HG03066 (cell line): ENCODE results near the gene BAX.
A peak's percentile ranks its signal among the peaks of the same experiment; 100 is the strongest.
"Not testable (repeated sequence)": the region's sequence is repeated elsewhere in the genome, so short reads cannot be mapped to it uniquely, and the experiment has no call there.

Experiments
- ATAC-seq: cut with Tn5 transposase; IDR thresholded peaks from one replicate; pipeline ENCODE4 v1.9.1; 2021; ENCODE audit warnings: low read depth; ENCODE audit not compliant: unreplicated experiment

BAX gene

DNA sequence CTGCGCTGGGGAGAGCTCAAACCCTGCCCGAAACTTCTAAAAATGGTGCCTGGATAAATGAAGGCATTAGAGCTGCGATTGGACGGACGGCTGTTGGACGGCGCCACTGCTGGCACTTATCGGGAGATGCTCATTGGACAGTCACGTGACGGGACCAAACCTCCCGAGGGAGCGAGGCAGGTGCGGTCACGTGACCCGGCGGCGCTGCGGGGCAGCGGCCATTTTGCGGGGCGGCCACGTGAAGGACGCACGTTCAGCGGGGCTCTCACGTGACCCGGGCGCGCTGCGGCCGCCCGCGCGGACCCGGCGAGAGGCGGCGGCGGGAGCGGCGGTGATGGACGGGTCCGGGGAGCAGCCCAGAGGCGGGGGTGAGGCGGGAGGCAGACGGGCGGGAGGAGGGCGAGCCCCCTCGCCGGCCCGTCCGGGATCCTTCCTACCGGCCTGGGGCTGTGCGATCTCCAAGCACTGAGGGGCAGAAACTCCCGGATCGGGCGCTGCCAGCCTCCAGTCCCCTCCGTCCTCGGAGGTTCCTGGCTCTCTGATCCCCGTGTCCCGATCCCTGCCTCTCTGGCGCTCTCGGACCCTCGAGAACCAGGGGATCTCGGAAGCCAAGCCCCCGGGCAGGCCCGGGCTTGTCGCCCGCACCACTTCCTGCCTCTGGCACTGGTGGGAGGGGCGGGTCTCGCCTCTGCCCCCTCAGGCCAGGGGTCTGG, at the start of gene BAX:
TSS of gene BAX (plus strand) at position 281 of the 713 bp plus-strand sequence. CDS start at position 335, 54 bp downstream.
- peak; percentile 65 for ATAC-seq

DNA sequence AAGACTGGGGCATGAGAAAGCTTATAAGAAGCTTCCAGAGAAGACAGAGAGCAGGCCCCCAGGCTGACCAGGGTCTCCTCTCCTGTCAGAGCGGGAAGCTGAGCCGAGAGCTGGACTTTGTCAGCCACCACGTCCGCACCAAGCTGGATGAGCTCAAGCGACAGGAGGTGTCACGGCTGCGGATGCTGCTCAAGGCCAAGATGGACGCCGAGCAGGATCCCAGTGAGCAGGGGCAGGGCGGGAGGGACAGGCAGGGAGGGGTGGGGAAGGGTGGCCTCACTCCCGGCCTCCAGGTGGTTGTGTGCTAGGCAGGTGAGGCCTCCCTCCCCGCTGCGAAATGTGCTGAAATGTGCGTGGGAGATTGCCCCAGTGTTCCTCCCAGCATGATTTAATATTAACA, 49.0 kb upstream of the BAX start:
- ATAC-seq = no peak

DNA sequence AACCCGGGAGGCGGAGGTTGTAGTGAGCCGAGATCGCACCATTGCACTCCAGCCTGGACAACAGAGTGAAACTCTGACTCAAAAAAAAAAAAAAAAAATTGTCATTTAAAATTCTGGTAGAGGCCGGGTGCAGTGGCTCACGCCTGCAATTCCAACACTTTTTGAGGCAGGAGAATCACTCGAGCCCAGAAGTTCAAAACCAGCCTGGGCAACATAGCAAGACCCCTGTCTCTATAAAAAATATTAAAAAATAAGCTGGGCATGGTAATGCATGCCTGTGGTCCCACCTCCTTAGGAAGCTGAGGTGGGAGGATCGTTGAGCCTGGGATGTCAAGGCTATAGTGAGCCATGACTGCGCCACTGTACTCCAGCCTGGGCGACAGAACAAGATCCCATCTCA, 48.4 kb upstream of the BAX start:
- no peak for ATAC-seq

DNA sequence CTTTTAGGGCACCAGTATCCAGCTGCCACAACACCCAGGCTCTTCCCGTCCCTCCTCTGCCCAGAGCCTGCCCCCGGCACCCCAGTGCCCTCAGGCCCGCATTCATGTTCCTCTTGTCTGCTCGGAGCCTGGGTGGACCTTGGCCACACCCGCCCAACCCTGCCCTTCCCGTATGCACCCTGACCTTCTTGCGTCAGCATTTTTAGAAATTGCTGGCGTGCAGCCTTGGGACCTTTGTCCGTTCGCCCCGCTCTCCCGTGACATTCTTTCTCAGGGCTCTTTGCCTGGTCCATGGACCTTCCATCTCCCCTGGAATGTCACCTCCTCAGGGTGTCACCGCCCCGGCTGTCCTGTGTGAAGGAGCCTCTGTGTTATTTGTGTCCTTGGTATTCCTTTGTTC, 47.0 kb upstream of the BAX start:
- no peak for ATAC-seq

DNA sequence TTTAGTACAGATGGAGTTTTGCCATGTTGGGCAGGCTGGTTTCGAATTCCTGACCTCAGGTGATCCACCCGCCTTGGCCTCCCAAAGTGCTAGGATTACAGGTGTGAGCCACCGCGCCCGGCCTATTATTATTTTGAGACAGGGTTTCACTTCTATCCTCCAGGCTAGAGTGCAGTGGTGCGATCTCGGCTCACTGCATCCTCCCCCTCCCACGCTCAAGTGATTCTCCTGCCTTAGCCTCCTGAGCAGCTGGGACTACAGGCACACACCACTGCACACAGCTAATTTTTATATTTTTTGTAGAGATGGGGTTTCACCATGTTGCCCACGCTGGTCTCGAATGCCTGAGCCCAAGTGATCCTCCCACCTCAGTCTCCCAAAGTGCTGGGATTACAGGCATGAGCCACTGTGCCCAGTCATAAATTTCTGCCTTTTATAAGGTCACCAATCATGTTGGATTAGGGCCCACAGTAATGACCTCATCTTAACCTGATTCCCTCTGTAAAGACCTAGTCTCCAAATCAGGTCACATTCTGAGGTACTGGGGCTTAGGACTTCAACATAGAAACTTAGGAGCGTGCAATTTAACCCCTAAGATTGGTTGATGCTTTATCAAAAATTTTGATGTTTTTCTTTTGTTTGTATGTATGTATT, 45.1 kb upstream of the BAX start:
- ATAC-seq = not testable (repeated sequence)

DNA sequence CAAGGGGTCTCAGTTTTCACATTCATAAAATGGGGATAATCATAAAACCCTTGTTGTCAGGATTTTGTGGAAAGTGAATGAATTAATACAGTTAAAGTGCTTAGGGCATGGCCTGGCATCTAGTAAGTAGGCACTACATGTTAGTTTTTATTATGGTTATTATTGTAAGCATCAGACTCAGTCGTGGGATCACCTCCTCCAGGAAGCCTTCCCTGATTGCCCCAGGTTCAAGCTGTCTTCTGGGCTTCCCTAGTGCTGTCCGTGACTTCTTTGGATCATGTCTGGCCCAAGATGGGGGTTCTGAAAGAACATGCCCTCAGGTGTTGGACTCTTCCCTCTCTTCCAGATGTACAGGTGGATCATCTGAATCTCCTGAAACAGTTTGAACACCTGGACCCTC, 43.9 kb upstream of the BAX start:
- no peak for ATAC-seq

DNA sequence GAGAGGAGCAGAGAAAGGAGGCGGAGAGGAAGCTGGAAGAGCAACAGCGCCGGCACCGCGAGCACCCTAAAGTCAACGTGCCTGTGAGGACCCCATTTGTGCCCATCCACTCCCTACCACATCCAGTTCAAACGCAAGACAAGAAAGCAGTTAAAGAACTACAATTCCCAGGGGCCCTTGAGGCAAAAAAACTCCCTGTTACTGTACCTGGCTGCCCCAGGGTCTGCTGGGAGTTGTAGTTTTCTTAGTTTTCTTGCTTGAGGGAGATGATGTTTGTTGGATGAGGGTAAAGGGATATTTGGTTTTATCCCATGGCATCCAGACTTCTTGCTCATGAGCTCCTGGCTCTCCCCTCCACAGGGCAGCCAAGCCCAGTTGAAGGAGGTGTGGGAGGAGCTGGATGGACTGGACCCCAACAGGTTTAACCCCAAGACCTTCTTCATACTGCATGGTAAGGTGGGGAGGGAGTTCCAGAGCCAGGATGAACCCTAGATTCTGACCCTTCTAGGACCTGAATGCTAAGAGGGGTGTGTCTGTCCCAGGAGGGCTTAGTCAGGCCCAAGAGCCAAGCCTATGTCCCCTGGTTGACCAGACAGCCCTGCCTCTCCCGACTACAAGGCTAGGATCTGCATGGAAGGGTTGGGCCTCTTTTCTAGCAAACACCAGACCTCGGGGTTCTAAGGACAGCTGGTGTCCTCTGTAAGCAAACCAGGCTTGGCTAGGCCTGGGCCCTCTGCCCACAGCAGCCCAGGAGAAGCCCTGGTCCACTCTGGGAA, 41.4 kb upstream of the BAX start:
- ATAC-seq = no peak

DNA sequence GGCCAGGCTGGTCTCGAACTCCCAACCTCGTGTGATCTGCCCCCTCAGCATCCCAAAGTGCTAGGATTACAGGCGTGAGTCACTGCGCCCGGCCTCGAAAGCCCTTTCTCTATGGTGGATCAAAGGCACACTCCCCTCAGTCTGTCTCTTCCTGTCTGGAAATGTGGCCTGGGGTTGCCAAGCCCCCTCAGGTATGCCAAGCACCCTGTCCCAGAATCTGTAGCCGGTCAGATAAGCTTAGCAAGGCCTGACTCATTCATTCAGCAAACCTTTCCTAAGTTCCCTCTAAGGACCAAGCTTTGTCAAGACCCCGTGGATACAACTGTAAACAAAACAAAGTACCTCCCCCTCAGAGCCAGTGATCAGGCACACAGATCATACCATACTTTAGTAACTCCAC, 40.5 kb upstream of the BAX start:
- no peak for ATAC-seq

DNA sequence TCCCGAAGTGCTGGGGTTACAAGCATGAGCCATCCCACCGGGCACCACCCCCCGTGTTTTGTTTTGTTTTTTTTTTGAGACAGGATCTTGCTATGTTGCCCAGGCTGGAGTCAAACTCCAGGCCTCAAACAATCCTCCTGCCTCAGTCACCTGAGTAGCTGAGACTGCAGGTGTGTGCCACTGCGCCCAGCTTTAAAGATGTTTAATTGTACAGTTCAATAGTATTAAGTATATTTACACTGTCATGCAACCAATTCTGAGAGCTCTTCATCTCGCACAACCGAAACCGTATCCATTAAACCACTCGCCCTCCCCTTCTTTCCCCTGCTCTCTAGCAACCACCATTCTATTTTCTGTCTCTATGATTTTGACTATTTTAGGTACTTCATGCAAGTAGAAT, 38.9 kb upstream of the BAX start:
- no peak for ATAC-seq

DNA sequence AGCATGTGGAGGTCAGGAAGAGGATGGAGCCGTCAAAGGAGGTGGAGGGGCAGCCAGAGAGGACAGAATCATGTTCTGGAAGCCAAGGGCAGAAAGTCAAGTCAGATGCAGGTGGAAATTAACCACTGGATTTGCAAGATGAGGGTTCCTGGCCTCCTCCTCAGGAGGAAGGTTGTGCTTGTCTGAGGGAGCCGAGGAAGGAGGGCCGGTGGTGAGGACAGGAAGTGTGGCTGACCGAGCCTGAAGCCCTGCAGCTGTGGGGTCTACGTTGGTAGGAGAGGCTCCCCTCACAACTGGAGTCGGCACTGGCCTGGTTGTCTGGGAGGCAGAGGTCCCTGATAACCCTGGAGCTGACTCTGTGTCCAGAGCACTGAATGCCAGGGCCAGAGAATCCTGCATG, 36.6 kb upstream of the BAX start:
- no peak for ATAC-seq

DNA sequence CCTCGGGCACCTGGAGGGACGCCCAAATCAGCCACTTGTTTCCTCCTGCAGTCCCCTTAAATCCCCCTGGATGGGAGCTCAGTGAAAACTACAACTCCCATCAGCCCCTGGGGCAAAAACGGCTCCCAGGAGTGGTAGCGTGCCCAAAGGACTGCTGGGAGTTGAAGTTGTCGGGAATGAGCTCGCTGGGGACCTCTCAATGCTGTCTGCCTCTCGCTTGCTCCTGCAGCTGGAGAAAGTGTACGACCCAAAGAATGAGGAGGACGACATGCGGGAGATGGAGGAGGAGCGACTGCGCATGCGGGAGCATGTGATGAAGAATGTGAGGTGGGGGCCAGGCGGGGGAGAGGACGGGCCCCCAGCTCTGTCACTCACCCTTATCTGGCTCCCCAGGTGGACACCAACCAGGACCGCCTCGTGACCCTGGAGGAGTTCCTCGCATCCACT, 35.9 kb upstream of the BAX start:
- ATAC-seq = no peak

DNA sequence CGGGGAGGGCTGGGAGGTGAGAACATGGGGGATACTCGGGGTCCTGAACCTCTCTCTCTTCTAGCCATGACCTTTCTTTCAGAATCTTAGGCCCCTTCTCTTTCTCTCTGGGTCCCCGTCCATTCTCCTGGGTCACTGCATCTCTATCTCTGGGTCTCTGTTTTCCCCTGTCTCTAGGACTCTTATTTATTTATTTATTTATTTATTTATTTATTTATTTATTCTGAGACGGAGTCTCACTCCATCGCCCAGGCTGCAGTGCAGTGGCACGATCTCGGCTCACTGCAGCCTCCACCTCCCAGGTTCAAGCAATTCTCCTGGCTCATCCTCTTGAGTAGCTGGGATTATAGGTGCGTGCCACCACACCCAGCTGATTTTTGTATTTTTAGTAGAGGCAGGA, 35.4 kb upstream of the BAX start:
- ATAC-seq = not testable (repeated sequence)

DNA sequence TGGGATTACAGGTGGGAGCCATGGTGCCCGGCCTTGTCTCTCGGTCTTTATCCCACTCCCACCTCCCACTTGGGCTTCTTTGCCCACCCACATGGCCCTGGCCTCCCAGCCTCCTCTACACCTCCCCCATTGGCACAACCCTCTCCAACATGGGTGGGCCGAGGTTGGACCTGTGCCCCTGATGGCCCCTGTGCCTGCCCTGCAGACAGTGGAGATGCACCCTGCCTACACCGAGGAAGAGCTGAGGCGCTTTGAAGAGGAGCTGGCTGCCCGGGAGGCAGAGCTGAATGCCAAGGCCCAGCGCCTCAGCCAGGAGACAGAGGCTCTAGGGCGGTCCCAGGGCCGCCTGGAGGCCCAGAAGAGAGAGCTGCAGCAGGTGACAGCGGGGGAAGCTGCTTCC, 33.7 kb upstream of the BAX start:
- ATAC-seq = no peak

DNA sequence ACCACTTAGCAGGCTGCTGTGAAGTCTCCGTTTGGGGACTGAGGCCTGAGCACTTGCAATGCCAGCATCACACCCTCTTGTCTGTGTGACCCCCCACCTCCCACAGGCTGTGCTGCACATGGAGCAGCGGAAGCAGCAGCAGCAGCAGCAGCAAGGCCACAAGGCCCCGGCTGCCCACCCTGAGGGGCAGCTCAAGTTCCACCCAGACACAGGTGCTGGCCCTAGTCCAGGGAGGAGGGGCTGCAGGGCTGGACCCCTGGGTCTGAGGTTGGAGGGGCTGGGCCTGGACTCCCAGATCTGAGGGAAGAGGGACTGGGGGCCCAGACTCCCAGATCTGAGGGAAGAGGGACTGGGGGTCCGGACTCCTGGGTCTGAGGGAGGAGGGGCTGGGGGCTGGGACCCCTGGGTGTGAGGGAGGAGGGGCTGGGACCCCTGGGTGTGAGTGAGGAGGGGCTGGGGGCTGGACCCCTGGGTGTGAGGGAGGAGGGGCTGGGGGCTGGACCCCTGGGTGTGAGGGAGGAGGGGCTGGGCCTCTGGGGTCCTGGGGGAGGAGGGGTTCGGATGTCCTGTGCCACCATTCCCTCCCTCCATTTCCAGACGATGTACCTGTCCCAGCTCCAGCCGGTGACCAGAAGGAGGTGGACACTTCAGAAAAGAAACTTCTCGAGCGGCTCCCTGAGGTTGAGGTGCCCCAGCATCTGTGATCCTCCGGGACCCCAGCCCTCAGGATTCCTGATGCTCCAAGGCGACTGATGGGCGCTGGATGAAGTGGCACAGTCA, 32.8 kb upstream of the BAX start:
- no peak for ATAC-seq

DNA sequence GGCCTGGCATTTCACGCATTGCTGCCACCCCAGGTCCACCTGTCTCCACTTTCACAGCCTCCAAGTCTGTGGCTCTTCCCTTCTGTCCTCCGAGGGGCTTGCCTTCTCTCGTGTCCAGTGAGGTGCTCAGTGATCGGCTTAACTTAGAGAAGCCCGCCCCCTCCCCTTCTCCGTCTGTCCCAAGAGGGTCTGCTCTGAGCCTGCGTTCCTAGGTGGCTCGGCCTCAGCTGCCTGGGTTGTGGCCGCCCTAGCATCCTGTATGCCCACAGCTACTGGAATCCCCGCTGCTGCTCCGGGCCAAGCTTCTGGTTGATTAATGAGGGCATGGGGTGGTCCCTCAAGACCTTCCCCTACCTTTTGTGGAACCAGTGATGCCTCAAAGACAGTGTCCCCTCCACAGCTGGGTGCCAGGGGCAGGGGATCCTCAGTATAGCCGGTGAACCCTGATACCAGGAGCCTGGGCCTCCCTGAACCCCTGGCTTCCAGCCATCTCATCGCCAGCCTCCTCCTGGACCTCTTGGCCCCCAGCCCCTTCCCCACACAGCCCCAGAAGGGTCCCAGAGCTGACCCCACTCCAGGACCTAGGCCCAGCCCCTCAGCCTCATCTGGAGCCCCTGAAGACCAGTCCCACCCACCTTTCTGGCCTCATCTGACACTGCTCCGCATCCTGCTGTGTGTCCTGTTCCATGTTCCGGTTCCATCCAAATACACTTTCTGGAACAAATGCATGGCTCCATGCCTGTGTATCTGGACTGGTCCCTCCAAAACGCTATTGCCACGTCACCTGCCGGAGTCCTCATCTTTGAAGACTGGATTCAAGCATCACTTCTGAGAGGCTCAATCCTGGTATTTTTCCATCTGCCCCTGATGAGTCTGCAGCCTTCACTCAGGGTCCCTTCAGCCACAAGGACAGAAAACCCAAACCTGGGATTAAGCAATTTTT, 31.9 kb upstream of the BAX start:
- ATAC-seq = no peak

DNA sequence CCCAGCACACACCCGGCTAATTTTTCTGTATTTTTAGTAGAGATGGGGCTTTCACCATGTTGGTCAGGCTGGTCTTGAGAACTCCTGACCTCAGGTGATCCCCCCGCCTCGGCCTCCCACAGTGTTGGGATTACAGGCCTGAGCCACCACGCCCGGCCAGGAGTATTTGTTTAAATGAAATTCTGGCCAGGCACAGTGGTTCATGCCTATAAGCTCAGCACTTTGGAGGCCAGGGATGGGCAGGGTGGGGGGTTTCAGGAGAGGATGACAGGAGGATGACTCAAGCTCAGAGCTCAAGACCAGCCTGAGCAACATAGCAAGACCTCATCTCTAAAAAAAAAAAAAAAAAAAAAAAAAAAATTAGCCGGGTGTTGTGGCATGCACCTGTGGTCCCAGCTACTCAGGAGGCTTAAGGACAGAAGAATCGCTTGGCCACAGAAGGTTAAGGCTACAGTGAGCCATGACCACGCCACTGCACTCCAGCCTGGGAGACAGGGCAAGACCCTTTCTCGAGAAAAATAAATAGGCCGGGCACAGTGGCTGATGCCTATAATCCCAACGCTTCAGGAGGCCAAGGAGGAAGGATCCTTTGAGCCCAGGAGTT, 29.3 kb upstream of the BAX start:
- ATAC-seq = no peak

DNA sequence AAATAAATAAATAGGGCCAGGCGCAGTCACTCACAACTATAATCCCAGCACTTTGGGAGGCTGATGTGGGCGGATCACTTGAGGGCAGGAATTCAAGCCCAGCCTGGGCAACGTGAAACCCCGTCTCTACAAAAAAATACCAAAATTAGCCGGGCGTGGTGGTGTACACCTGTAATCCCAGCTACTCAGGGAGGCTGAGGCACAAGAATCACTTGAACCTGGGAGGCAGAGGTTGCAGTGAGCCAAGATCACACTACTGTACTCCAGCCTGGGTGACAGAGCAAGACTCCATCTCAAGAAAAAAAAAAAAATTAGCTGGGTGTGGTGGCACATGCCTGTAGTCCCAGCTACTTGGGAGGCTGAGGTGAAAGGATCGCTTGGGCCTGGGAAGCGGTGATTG, 28.8 kb upstream of the BAX start:
- ATAC-seq = not testable (repeated sequence)

DNA sequence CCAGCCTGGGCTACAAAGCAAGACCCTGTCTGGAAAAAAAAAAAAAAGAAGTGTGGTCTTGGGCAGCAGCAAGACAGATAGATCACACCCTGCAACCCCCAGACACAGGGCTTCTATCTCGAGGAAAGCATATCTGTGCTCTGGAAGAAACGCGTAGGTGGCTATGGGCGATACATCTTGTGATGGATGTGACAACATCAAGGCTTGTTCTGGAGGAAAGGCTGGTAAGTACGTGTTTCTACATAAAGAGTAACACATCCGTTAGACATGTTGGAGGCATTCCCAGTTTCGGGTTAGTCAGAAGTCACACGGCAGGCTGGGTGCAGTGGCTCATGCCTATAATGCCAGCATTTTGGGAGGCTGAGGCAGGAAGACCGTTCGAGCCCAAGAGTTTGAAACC, 27.8 kb upstream of the BAX start:
- no peak for ATAC-seq

DNA sequence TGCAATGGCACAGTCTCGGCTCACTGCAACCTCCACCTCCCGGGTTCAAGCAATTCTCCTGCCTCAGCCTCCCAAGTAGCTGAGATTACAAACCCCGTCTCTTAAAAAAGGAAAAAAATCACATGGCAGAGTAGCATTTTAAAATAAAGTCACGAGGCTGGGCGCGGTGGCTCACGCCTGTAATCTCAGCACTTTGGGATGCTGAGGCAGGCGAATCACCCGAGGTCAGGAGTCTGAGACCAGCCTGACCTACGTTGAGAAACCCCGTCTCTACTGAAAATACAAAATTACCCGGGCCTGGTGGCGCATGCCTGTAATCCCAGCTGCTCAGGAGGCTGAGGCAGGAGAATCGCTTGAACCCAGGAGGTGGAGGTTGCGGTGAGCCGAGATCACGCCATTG, 27.0 kb upstream of the BAX start:
- ATAC-seq = not testable (repeated sequence)
